AG10803 (cell line): ENCODE measurements around the gene SNAPC4.

Source experiments
- DNase-seq: peaks from one replicate; pipeline ENCODE4 v3.0.0; 2010; ENCODE audit warnings: low read depth
- H3K4me3 ChIP-seq: 2 replicates; pipeline ENCODE4 v1.5.1; 2011; ENCODE audit warnings: mild to moderate bottlenecking, low read length, control low read depth
- TF ChIP-seq, protein P1 (sequence below): conservative IDR thresholded peaks from 2 replicates; pipeline ENCODE4 v1.5.1; 2011; ENCODE audit warnings: mild to moderate bottlenecking, low read length, control low read depth, inconsistent platforms

SNAPC4 gene

DNA sequence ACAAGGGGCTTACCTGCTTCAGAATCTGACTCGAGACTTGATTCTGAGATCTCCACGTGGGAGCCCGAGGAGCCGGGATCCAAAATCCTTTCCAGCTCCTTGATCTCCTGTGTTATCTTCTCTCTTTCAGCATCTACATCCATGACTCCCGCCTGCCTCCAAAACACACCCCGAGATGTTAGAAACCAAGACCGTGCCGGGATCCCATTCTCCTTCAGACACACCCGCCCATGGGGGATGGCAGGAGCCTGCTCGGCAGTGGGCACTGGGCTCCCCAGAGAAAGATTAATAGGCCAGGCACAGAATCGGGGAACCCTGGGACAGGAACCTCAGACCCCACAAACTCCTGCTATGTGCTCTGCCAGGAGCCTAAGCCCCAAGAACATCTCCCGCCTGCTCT lies 1.7 kb downstream of the SNAPC4 start:
- H3K4me3 ChIP-seq, result no peak overlapping the region; the same call in 1 of the 2 replicates
- no peak for DNase-seq
- TF ChIP-seq, protein P1, sequence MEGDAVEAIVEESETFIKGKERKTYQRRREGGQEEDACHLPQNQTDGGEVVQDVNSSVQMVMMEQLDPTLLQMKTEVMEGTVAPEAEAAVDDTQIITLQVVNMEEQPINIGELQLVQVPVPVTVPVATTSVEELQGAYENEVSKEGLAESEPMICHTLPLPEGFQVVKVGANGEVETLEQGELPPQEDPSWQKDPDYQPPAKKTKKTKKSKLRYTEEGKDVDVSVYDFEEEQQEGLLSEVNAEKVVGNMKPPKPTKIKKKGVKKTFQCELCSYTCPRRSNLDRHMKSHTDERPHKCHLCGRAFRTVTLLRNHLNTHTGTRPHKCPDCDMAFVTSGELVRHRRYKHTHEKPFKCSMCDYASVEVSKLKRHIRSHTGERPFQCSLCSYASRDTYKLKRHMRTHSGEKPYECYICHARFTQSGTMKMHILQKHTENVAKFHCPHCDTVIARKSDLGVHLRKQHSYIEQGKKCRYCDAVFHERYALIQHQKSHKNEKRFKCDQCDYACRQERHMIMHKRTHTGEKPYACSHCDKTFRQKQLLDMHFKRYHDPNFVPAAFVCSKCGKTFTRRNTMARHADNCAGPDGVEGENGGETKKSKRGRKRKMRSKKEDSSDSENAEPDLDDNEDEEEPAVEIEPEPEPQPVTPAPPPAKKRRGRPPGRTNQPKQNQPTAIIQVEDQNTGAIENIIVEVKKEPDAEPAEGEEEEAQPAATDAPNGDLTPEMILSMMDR, result no peak

DNA sequence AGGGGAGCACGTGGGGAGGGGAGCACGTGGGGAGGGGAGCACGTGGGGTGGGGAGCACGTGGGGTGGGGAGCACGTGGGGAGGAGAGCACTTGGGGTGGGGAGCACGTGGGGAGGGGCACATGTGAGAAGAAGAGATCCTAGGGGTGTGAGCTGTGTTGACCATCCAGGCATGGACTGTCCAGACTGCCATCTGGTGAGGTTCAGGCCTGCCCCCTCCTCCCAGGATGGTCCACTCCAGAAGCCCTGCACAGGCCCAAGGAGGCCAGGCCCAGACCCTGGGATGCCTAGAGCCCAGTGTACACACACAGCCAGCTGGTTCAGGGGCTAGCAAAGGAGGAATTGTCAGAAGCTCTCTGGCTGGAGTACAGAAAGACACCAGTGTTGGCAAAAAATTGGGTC lies 2.3 kb downstream of the SNAPC4 start:
- no peak for DNase-seq
- TF ChIP-seq, protein P1, result no peak

DNA sequence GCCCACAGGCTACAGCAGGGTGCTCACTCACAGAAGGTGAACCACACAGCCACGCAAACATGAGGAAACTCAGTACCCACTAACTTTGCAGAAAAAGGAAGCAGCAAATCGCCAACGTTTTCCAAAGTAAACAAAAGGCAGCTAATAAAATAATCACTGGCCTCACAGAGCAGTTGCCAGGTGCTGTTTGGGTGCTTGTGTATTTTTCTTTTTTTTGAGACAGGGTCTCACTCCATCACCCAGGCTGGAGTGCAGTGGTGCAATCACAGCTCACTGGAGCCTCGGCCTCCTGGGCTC lies 3.8 kb downstream of the SNAPC4 start:
- no peak for DNase-seq
- no peak overlapping the region for H3K4me3 ChIP-seq
- TF ChIP-seq, protein P1, result no peak

More for the DNA sequence above, 2.3 kb downstream of the SNAPC4 start:
- no peak overlapping the region for H3K4me3 ChIP-seq

DNA sequence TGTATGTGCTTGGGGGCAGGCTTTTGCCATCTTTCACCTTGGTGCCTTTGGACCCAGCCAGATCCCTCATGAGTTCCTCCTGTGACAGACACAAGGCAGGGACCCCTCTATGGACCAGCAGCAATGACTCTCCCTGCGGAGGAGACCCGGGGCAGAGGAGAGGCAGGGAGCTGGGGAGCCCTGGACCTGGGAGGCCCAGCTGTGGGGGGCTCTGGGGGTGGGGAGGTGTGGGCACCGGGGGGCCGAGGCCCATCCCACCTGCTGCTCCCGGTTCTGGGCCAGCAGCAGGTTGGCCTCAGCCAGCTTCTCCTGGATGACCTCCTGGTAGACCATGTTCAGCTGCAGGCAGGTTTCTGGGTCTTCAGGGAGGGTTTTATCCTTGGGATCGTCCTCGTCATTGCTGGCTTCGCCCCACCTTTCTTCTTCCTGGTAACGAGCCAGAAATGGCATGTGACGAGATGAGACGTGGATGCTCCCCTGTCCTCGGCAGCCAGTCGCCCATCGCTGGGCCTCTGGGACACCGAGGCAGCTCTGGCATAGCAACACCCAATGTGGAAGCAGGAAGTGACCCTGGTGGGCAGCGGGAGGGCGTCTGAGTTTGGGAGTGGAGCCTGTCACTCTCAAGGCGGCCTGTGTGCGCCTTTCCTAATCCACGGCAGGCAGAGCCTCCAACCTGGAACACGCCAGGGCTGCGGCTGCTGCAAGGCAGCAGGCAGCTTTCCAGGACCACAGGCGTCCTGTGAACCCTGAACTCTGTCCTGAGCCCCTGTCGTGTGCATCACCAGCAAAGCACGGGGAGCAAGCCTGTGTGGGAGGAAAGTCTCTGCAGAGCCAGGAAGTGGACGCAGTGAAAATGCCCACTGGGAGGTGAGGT lies 4.4 kb downstream of the SNAPC4 start:
- no peak overlapping the region for H3K4me3 ChIP-seq
- no peak for DNase-seq
- TF ChIP-seq, protein P1, result no peak

DNA sequence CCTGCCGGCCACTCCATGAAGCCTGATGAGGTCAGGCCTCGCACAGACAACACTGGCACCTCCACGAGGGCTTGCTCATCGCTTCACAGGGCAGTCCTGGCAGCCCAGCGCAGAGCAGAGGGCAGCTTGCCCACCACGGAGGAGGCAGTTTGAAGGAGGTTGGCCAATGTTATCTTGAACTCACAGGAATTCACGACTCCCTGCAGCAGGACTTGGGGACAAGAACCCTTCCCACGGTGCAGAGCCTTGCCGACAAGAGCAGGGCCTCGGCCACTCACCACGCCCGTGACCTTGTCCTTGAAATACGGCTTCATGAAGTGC lies 5.0 kb downstream of the SNAPC4 start:
- no peak overlapping the region for H3K4me3 ChIP-seq
- TF ChIP-seq, protein P1, result no peak
- no peak for DNase-seq

DNA sequence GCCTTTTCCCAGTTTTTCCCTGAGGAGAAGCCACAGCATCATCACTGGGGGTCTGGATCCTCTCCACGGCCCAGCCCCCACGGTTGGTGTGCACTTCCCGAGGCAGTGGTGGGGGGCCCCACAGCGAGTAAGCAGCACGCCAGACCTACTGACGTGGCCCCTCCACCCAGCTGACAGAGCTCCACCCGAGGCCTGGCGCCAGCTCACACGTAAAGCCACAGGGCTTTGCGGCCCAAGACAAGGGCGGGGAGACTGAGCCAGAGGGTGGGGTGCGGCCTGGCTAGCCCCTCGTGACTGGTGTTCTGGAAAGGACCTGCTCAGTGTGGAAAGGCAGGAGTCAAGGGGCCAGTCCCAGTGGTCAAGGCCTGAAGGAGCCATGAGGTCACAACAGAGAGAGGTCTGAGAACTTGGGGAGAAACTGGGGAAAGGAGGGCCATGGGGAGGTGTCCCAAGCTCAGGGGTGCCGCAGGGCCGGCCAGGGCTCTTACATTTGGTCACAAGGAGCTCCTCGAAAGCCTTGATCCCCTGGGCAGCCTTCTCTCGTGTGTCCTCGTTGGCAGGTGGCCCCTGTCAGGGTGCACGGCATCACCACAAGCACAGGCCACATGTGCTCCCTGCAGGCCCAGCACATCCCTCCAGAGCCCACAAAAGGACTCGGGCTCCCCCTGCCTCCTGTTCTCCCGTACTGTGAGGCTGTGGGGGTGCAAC lies 5.5 kb downstream of the SNAPC4 start:
- H3K4me3 ChIP-seq, result no peak overlapping the region
- TF ChIP-seq, protein P1, result no peak
- DNase-seq, result no peak

DNA sequence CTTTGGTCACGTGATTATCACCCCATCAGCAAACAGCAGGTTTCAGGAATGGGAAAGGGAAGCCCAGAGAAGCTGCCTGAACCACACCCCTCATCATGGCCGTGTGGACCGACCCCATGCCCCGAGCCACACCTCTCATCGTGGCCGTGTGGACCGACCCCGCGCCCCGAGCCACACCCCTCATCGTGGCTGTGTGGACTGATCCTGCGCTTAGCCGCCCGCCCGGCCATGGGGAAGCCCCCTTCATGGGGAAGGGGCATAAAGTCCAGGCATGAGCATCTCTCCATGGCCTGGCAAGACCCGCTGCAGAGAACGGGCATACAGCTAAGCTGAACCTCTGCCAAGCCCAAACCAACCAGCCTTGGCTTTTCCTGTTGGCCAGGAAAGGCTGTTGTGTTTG lies 6.4 kb downstream of the SNAPC4 start:
- no peak overlapping the region for H3K4me3 ChIP-seq
- TF ChIP-seq, protein P1, result no peak
- DNase-seq, result no peak
